Stimulated activated memory B cell treated with anti-CD40 and anti-IgM and Interleukin-4, amounts not matched to agents 10 μg/mL and 1 μg/mL and 100 μg/mL, for 72 hours (primary cell): Measurements from ENCODE around the gene GRB10.

Source experiments
- ATAC-seq: fragments of 150-1000 bp; cut with Tn5 transposase; 2 replicates; pipeline ENCODE4 v1.10.0; 2021
- H3K27ac Mint-ChIP-seq: one replicate; pipeline ENCODE4 v1.8.0; 2022; ENCODE audit warnings: mild to moderate bottlenecking, mixed read lengths
- H3K27me3 Mint-ChIP-seq: one replicate; pipeline ENCODE4 v1.8.0; 2022; ENCODE audit warnings: mixed read lengths
- H3K36me3 Mint-ChIP-seq: one replicate; pipeline ENCODE4 v1.8.0; 2022; ENCODE audit warnings: mixed read lengths
- H3K4me1 Mint-ChIP-seq: one replicate; pipeline ENCODE4 v1.8.0; 2022; ENCODE audit warnings: mixed read lengths
- H3K4me3 Mint-ChIP-seq: one replicate; pipeline ENCODE4 v1.8.0; 2022; ENCODE audit warnings: mild to moderate bottlenecking, moderate library complexity, mixed read lengths
- H3K9me3 Mint-ChIP-seq: one replicate; pipeline ENCODE4 v1.8.0; 2022; ENCODE audit warnings: mixed read lengths

The GRB10 gene

GRCh38 chr7:50792342-50793119, 9.8 kb upstream of the GRB10 start:
- no peaks in the 10 kb centered on the region for H3K36me3 Mint-ChIP-seq
- no peaks in the 10 kb centered on the region for H3K4me1 Mint-ChIP-seq
- no peak for ATAC-seq
- peaks cover 64% of the 10 kb centered on the region for H3K27me3 Mint-ChIP-seq
- H3K4me3 Mint-ChIP-seq: no peak overlapping the region
- no peak overlapping the region for H3K27ac Mint-ChIP-seq
- no peaks in the 10 kb centered on the region for H3K9me3 Mint-ChIP-seq

- Mint-ChIP-seq H3K4me1 (no peaks in the 10 kb centered on the region), H3K27me3 (peaks cover 62% of the 10 kb centered on the region), H3K4me3 (no peak overlapping the region), H3K27ac (no peak overlapping the region), H3K9me3 (peaks cover 1% of the 10 kb centered on the region), H3K36me3 (no peaks in the 10 kb centered on the region)
- ATAC-seq: no peak
These were observed 9.2 kb upstream of the GRB10 start for GRCh38 chr7:50791938-50792341.

- no peak overlapping the region for H3K27ac Mint-ChIP-seq
- ATAC-seq: no peak
- H3K4me3 Mint-ChIP-seq: no peak overlapping the region
- H3K36me3 Mint-ChIP-seq: no peaks in the 10 kb centered on the region
- H3K4me1 Mint-ChIP-seq: no peaks in the 10 kb centered on the region
- H3K9me3 Mint-ChIP-seq: peaks cover 5% of the 10 kb centered on the region
- peaks cover 57% of the 10 kb centered on the region for H3K27me3 Mint-ChIP-seq
These were observed 8.8 kb upstream of the GRB10 start for GRCh38 chr7:50791363-50791937.

GRCh38 chr7:50790381-50790780, 7.7 kb upstream of the GRB10 start:
- Mint-ChIP-seq H3K4me3 (no peak overlapping the region), H3K4me1 (no peaks in the 10 kb centered on the region), H3K27ac (no peak overlapping the region), H3K36me3 (no peaks in the 10 kb centered on the region), H3K27me3 (peaks cover 63% of the 10 kb centered on the region), H3K9me3 (peaks cover 9% of the 10 kb centered on the region)
- ATAC-seq: no peak

DNA sequence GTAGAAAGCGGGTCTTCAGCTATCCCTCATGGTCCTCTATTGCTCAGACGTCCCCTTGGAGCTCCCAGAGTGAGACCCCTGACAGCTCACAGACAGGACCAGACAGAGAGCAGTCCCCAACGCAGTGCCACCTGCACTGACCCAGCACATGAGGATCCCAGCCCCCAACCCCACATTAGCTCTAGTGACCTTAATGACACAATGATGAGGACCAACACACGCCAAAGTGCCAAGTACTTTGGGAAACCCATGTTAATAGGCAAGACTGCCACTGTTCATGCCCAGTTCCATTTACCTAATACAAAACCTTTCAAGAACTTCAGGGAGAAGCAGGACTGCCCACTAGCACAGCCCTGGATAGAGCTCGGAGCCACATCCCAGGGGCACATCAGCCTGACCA, 5.7 kb upstream of the GRB10 start:
- H3K36me3 Mint-ChIP-seq: no peaks in the 10 kb centered on the region
- H3K4me1 Mint-ChIP-seq: no peaks in the 10 kb centered on the region
- no peak for ATAC-seq
- peaks cover 10% of the 10 kb centered on the region for H3K9me3 Mint-ChIP-seq
- no peak overlapping the region for H3K4me3 Mint-ChIP-seq
- H3K27me3 Mint-ChIP-seq: peaks cover 70% of the 10 kb centered on the region
- H3K27ac Mint-ChIP-seq: no peak overlapping the region

- peaks cover 76% of the 10 kb centered on the region for H3K27me3 Mint-ChIP-seq
- no peak overlapping the region for H3K4me3 Mint-ChIP-seq
- ATAC-seq: no peak
- no peaks in the 10 kb centered on the region for H3K4me1 Mint-ChIP-seq
- no peak overlapping the region for H3K27ac Mint-ChIP-seq
- peaks cover 13% of the 10 kb centered on the region for H3K9me3 Mint-ChIP-seq
- no peaks in the 10 kb centered on the region for H3K36me3 Mint-ChIP-seq
These were observed 5.1 kb upstream of the GRB10 start for GRCh38 chr7:50787825-50788224.

DNA sequence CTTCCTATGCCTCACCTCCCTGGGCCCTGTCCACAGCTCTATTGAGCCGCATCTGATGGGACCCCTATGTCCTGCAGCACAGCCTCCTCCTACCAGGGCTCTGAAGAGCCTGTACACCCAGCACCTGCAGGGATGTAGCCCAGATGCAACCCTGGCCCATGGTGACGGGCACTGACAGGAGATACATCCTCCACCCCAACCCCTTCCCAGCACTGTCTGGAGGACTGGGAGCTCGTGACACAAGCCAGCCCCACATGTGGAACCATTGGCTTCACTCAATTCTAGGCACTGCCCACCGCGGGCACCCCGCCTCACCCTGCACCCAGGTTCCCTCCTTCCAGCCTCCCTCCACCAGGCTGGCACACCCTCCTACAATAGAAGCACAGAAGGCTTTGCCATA, 2.6 kb upstream of the GRB10 start:
- no peaks in the 10 kb centered on the region for H3K4me1 Mint-ChIP-seq
- H3K9me3 Mint-ChIP-seq: peaks cover 13% of the 10 kb centered on the region
- no peak overlapping the region for H3K4me3 Mint-ChIP-seq
- no peak for ATAC-seq
- no peak overlapping the region for H3K27ac Mint-ChIP-seq
- peaks cover 66% of the 10 kb centered on the region for H3K27me3 Mint-ChIP-seq
- no peaks in the 10 kb centered on the region for H3K36me3 Mint-ChIP-seq

- H3K36me3 Mint-ChIP-seq: no peaks in the 10 kb centered on the region
- H3K4me3 Mint-ChIP-seq: no peak overlapping the region
- no peak overlapping the region for H3K27ac Mint-ChIP-seq
- peaks cover 61% of the 10 kb centered on the region for H3K27me3 Mint-ChIP-seq
- ATAC-seq: no peak
- H3K4me1 Mint-ChIP-seq: no peaks in the 10 kb centered on the region
- peaks cover 13% of the 10 kb centered on the region for H3K9me3 Mint-ChIP-seq
These were observed 1.3 kb upstream of the GRB10 start for GRCh38 chr7:50783801-50784507.

- Mint-ChIP-seq H3K9me3 (peaks cover 13% of the 10 kb centered on the region), H3K27me3 (peaks cover 56% of the 10 kb centered on the region), H3K27ac (no peak overlapping the region), H3K36me3 (no peaks in the 10 kb centered on the region), H3K4me1 (no peaks in the 10 kb centered on the region), H3K4me3 (no peak overlapping the region)
- ATAC-seq: no peak
These were observed 607 bp upstream of the GRB10 start for GRCh38 chr7:50783303-50783702.

- H3K27me3 Mint-ChIP-seq: peaks cover 55% of the 10 kb centered on the region
- no peaks in the 10 kb centered on the region for H3K36me3 Mint-ChIP-seq
- peaks cover 14% of the 10 kb centered on the region for H3K9me3 Mint-ChIP-seq
- H3K4me1 Mint-ChIP-seq: no peaks in the 10 kb centered on the region
- no peak overlapping the region for H3K27ac Mint-ChIP-seq
- no peak overlapping the region for H3K4me3 Mint-ChIP-seq
- no peak for ATAC-seq
These were observed 1.1 kb downstream of the GRB10 start for GRCh38 chr7:50781381-50782293.

- ATAC-seq: no peak
- Mint-ChIP-seq H3K36me3 (no peaks in the 10 kb centered on the region), H3K27ac (no peak overlapping the region), H3K27me3 (peaks cover 58% of the 10 kb centered on the region), H3K9me3 (peaks cover 11% of the 10 kb centered on the region), H3K4me3 (no peak overlapping the region), H3K4me1 (no peaks in the 10 kb centered on the region)
These were observed 2.3 kb downstream of the GRB10 start for GRCh38 chr7:50780436-50780835.

DNA sequence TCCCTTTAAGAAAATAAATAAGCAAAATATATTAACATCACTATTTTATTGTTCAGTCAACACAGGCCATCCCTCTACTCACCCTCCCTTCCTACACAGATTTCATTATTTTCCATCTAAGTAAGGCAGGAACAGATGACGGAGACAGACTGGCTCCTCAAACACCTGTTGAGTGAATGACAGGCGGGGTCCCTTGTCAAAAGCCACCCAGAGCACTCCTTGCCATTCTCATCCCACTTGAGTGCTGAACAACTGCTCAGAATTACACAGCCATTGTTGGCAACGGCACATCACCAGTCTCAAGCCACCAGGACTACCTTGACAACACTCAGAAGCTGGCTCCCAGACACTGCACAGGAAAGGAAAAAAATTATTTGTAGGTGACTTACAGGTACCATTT, 3.3 kb downstream of the GRB10 start:
- Mint-ChIP-seq H3K36me3 (no peaks in the 10 kb centered on the region), H3K4me3 (no peak overlapping the region), H3K4me1 (no peaks in the 10 kb centered on the region), H3K27me3 (peaks cover 59% of the 10 kb centered on the region), H3K9me3 (peaks cover 11% of the 10 kb centered on the region), H3K27ac (no peak overlapping the region)
- no peak for ATAC-seq

GRCh38 chr7:50778189-50778588, 4.5 kb downstream of the GRB10 start:
- no peak overlapping the region for H3K27ac Mint-ChIP-seq
- H3K4me3 Mint-ChIP-seq: no peak overlapping the region
- H3K27me3 Mint-ChIP-seq: peaks cover 52% of the 10 kb centered on the region
- H3K36me3 Mint-ChIP-seq: no peaks in the 10 kb centered on the region
- no peak for ATAC-seq
- H3K4me1 Mint-ChIP-seq: no peaks in the 10 kb centered on the region
- peaks cover 11% of the 10 kb centered on the region for H3K9me3 Mint-ChIP-seq

- no peaks in the 10 kb centered on the region for H3K4me1 Mint-ChIP-seq
- H3K36me3 Mint-ChIP-seq: no peaks in the 10 kb centered on the region
- peaks cover 38% of the 10 kb centered on the region for H3K27me3 Mint-ChIP-seq
- no peak overlapping the region for H3K27ac Mint-ChIP-seq
- ATAC-seq: no peak
- H3K4me3 Mint-ChIP-seq: no peak overlapping the region
- H3K9me3 Mint-ChIP-seq: peaks cover 15% of the 10 kb centered on the region
These were observed 6.9 kb downstream of the GRB10 start for GRCh38 chr7:50775836-50776235.

DNA sequence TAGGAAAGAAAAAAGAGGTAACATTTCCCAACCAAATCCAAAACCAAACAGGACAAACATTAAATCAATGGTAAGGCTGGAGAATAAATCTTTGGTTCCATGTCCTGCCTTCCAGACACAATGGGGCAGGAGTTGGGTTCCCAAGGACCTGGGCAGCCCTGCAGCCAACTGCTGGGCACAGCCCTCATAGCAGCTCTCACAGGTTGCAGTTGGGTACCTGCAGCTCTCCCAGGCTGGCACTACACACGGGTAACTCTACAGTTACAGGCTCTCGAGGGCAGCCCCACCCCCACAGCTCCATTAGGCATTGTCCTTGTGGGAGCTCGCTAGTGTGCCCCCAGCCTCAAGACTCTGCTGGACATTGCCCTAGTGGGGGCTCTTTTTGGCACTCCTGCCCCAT, 7.5 kb downstream of the GRB10 start:
- Mint-ChIP-seq H3K4me1 (no peaks in the 10 kb centered on the region), H3K36me3 (no peaks in the 10 kb centered on the region), H3K9me3 (peaks cover 15% of the 10 kb centered on the region), H3K4me3 (no peak overlapping the region), H3K27me3 (peaks cover 38% of the 10 kb centered on the region), H3K27ac (no peak overlapping the region)
- peak; percentile 24 for ATAC-seq
